Vagina (tissue), 2 donors: Measurements from ENCODE around the gene RFTN2. TPM values are rescaled to one million over a fixed set of nuclear protein-coding genes. Genes with fewer than 3 reads are reported as not detected.
"Not testable (repeated sequence)": the region's sequence is repeated elsewhere in the genome, so short reads cannot be mapped to it uniquely, and the experiment has no call there.

Experiments
- DNase-seq, 2 donors: peaks; one replicate each; pipeline ENCODE4 v3.0.0-alpha.2; 2017; ENCODE audit errors: extremely low spot score in 2 of 2
- H3K27ac ChIP-seq: fragments of 200-600 bp; sonication (generic); one replicate; pipeline ENCODE4 v1.5.1; 2019
- H3K27me3 ChIP-seq: fragments of 200-600 bp; sonication (generic); one replicate; pipeline ENCODE4 v1.5.1; 2019
- H3K36me3 ChIP-seq, 2 donors: fragments of 200-600 bp; sonication (generic); one replicate each; pipeline ENCODE4 v1.5.1; 2017 to 2019
- H3K4me1 ChIP-seq: fragments of 200-600 bp; sonication (generic); one replicate; pipeline ENCODE4 v1.5.1; 2019
- H3K4me3 ChIP-seq, 2 donors: fragments of 200-600 bp; sonication (generic); 1 replicate in 1 of 2; 2 replicates in 1 of 2; pipeline ENCODE4 v1.5.1; 2016 to 2019
- H3K9me3 ChIP-seq: fragments of 200-600 bp; sonication (generic); one replicate; pipeline ENCODE4 v1.5.1; 2019
- CTCF ChIP-seq, 3 experiments: fragments of 450-650 bp in 2 of 3; fragments of 200-600 bp in 1 of 3; sonication (generic) in 1 of 3; IDR thresholded peaks; one replicate each; pipeline ENCODE4 v1.5.1; 2017 to 2019; ENCODE audit warnings: antibody characterized with exemption in 3 of 3, mild to moderate bottlenecking in 2 of 3, moderate library complexity in 2 of 3
- POLR2A ChIP-seq, 2 donors: fragments of 450-650 bp; IDR thresholded peaks; one replicate each; pipeline ENCODE4 v1.6.1; 2017; ENCODE audit warnings: antibody characterized with exemption in 2 of 2, mild to moderate bottlenecking in 2 of 2, moderate library complexity in 2 of 2
- POLR2AphosphoS5 ChIP-seq, 2 donors: sonication (generic); formaldehyde crosslinking; IDR thresholded peaks; one replicate each; pipeline ENCODE4 v1.9.0; 2017; ENCODE audit warnings: antibody characterized with exemption in 2 of 2, mild to moderate bottlenecking in 2 of 2, low read depth in 1 of 2; ENCODE audit not compliant: insufficient read depth in 1 of 2
- intact Hi-C: fragments of 100-400 bp; cut with DNase I; formaldehyde crosslinking; loops from one replicate; pipeline ENCODE4 v1.15.1; 2023
- total RNA-seq: library from RNA; depleted of rRNA; stranded (reverse); fragments of >200 nt; gene quantifications from one replicate; pipeline ENCODE4 v1.2.3, GENCODE V29; 2016

RFTN2 gene
- total RNA-seq, 1 donor from 2014 or later: 10.8 TPM

DNA sequence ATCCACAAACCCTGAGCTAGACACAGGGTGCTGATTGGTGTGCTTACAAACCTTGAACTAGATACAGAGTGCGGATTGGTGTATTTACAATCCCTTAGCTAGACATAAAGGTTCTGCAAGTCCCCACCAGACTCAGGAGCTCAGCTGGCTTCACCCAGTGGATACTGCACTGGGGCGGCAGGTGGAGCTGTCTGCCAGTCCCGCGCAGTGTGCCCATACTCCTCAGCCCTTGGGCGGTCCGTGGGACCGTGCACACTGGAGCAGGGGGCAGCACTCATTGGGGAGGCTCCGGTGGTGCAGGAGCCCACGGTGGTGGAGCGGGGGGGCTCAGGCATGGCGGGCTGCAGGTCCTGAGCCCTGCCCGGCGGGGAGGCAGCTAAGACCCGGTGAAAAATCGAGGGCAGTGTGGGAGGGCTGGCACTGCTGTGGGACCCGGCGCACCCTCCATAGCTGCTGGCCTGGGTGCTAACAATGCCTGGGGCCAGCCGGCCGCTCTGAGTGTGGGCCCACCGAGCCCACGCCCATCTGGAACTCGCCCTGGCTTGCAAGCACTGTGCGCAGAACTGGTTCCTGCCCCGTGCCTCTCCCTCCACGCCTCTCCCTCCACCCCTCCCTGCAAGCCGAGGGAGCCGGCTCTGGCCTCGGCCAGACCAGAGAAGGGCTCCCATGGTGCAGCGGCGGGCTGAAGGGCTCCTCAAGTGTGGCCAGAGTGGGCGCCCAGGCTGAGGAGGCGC, 83.9 kb downstream of the RFTN2 start:
- H3K4me3 ChIP-seq: no peak overlapping the region
- no peak overlapping the region for H3K27ac ChIP-seq
- intact Hi-C loops: no loop called here
- TF ChIP-seq CTCF (IDR thresholded peaks at IDR 0.05): no peak
- no peak for TF ChIP-seq POLR2AphosphoS5 (IDR thresholded peaks at IDR 0.05; ENCODE audit: insufficient read depth in 1 of 2, low read depth in 1 of 2)
- no peak for TF ChIP-seq POLR2A (IDR thresholded peaks at IDR 0.05)
- no peaks in the 10 kb centered on the region for H3K27me3 ChIP-seq
- no peaks in the 10 kb centered on the region for H3K36me3 ChIP-seq
- no peaks in the 10 kb centered on the region for H3K4me1 ChIP-seq
- H3K9me3 ChIP-seq: no peaks in the 10 kb centered on the region
- DNase-seq: no peak

- H3K27ac ChIP-seq, intact Hi-C loops, H3K36me3 ChIP-seq, DNase-seq, H3K27me3 ChIP-seq, H3K9me3 ChIP-seq, H3K4me3 ChIP-seq, H3K4me1 ChIP-seq: not testable (repeated sequence)
Observed at GRCh38 chr2:197587255-197587654, 88.1 kb downstream of the RFTN2 start.

DNA sequence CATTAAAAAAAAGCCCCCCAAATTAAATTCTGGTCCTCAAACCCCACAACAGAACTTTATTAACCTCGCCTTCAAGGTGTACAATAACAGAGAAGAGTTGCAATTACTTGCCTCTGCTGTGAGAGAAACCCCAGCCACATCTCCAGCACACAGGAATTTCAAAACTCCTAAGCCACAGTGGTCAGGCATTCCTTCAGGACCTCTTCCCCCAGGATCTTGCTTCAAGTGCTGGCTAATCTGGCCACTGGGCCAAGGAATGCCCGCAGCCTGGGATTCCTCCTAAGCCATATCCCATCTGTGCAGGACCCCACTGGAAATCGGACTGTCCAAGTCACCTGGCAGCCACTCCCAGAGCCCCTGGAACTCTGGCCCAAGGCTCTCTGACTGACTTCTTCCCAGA, 95.2 kb downstream of the RFTN2 start:
- intact Hi-C loops, H3K36me3 ChIP-seq, H3K27ac ChIP-seq, H3K4me3 ChIP-seq, DNase-seq, H3K4me1 ChIP-seq, H3K9me3 ChIP-seq, H3K27me3 ChIP-seq: not testable (repeated sequence)

GRCh38 chr2:197578294-197578693, 97.1 kb downstream of the RFTN2 start:
- H3K4me1 ChIP-seq, H3K27me3 ChIP-seq, H3K27ac ChIP-seq, DNase-seq, H3K36me3 ChIP-seq, intact Hi-C loops, H3K9me3 ChIP-seq, H3K4me3 ChIP-seq: not testable (repeated sequence)

GRCh38 chr2:197577446-197577845, 97.9 kb downstream of the RFTN2 start:
- intact Hi-C loops: no loop called here
- H3K4me1 ChIP-seq: no peaks in the 10 kb centered on the region
- TF ChIP-seq CTCF (IDR thresholded peaks at IDR 0.05) (no peak), POLR2A (IDR thresholded peaks at IDR 0.05) (no peak), POLR2AphosphoS5 (IDR thresholded peaks at IDR 0.05; ENCODE audit: insufficient read depth in 1 of 2, low read depth in 1 of 2) (no peak)
- no peak overlapping the region for H3K27ac ChIP-seq
- no peaks in the 10 kb centered on the region for H3K36me3 ChIP-seq
- H3K9me3 ChIP-seq: no peaks in the 10 kb centered on the region
- no peak for DNase-seq
- no peaks in the 10 kb centered on the region for H3K27me3 ChIP-seq
- H3K4me3 ChIP-seq: no peak overlapping the region

GRCh38 chr2:197576631-197577030, 98.8 kb downstream of the RFTN2 start:
- no peak overlapping the region for H3K27ac ChIP-seq
- no peak for DNase-seq
- intact Hi-C loops: no loop called here

More at GRCh38 chr2:197576631-197577030, 98.8 kb downstream of the RFTN2 start:
- Histone ChIP-seq H3K4me3 (no peak overlapping the region), H3K9me3 (no peaks in the 10 kb centered on the region), H3K36me3 (no peaks in the 10 kb centered on the region), H3K4me1 (no peaks in the 10 kb centered on the region), H3K27me3 (no peaks in the 10 kb centered on the region)
- no peak for TF ChIP-seq CTCF (IDR thresholded peaks at IDR 0.05)
- TF ChIP-seq POLR2AphosphoS5 (IDR thresholded peaks at IDR 0.05; ENCODE audit: insufficient read depth in 1 of 2, low read depth in 1 of 2): no peak
- no peak for TF ChIP-seq POLR2A (IDR thresholded peaks at IDR 0.05)
